ENCODE measurements around the gene LTA4H.

GRCh38 chr12:96036765-96037455 is 1.5 kb upstream of the LTA4H start:
- TF ChIP-seq JUND (IDR thresholded peaks at IDR 0.05; ENCODE audit: low read depth, low read length) = no peak
- TF ChIP-seq DPF2 (IDR thresholded peaks at IDR 0.05) = no peak
- no peak for TF ChIP-seq CTCF (IDR thresholded peaks at IDR 0.05 in 2 of 3, conservative IDR thresholded peaks at IDR 0.05 in 1 of 3; ENCODE audit: control insufficient read depth in 2 of 3, extremely low read depth in 1 of 3, insufficient read depth in 1 of 3, low read depth in 3 of 3, low read length in 3 of 3)
- TF ChIP-seq WRNIP1 (IDR thresholded peaks at IDR 0.05; ENCODE audit: borderline replicate concordance, low read depth, low read length) = no peak
- TF ChIP-seq SMC3 (IDR thresholded peaks at IDR 0.05; ENCODE audit: borderline replicate concordance, low read length) = no peak

Data from GM12878 (cell line).